GM10266 (cell line): ENCODE results near the gene C11orf58.

Experiments
- DNase-seq: peaks from one replicate; pipeline ENCODE4 v3.0.0; 2012; ENCODE audit errors: extremely low spot score
- TF ChIP-seq, protein P1 (sequence below): IDR thresholded peaks from 2 replicates; pipeline ENCODE4 v1.5.1; 2012; ENCODE audit warnings: mild to moderate bottlenecking, low read depth; ENCODE audit not compliant: control insufficient read depth, insufficient read depth; ENCODE audit errors: missing control alignments

C11orf58 gene

DNA sequence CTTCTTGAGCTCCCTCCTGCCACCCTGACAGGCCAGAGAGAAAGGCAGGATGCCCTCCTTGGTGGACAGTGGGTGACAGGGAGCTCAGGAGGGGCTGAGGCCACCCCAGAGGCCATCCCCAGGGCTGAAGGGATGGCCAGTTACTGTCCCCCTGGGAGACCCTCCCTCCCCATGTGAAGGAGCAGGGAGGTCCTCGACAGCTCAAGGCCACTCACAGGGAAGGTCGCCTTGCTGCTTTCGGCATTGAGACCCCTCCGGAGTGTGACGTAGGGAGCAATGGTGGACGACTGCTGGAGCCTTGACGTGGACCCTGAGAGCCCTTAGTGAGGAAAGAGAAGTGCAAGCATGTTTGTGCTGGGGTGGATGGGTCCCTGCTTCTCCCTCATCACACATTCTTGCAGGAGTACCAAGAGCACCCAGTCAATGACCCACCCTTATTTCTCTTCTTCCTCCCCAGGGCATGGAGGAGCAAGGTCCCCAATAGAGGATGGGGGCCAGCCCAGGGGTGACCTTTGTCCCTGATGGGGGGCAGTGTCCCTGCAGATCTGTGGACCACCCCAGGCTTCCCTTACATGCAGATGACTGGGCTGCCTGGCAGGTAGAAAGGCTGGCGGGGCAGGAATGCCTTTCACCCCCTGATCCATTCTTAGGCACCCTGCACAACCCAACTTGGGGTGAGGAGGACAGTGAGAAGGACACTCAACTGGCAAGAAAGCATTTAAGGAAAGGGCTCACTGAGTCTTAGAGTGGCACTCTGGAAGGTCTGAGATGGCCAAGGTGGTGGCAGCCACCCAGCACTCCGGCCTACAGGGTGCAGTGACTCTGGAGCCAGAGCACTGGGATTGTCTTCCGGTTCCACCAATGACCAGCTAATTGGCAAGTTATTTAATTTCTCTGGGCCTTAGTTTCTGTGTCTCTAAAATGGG, 51.4 kb downstream of the C11orf58 start:
- TF ChIP-seq, protein P1, sequence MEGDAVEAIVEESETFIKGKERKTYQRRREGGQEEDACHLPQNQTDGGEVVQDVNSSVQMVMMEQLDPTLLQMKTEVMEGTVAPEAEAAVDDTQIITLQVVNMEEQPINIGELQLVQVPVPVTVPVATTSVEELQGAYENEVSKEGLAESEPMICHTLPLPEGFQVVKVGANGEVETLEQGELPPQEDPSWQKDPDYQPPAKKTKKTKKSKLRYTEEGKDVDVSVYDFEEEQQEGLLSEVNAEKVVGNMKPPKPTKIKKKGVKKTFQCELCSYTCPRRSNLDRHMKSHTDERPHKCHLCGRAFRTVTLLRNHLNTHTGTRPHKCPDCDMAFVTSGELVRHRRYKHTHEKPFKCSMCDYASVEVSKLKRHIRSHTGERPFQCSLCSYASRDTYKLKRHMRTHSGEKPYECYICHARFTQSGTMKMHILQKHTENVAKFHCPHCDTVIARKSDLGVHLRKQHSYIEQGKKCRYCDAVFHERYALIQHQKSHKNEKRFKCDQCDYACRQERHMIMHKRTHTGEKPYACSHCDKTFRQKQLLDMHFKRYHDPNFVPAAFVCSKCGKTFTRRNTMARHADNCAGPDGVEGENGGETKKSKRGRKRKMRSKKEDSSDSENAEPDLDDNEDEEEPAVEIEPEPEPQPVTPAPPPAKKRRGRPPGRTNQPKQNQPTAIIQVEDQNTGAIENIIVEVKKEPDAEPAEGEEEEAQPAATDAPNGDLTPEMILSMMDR: no peak
- no peak for DNase-seq

DNA sequence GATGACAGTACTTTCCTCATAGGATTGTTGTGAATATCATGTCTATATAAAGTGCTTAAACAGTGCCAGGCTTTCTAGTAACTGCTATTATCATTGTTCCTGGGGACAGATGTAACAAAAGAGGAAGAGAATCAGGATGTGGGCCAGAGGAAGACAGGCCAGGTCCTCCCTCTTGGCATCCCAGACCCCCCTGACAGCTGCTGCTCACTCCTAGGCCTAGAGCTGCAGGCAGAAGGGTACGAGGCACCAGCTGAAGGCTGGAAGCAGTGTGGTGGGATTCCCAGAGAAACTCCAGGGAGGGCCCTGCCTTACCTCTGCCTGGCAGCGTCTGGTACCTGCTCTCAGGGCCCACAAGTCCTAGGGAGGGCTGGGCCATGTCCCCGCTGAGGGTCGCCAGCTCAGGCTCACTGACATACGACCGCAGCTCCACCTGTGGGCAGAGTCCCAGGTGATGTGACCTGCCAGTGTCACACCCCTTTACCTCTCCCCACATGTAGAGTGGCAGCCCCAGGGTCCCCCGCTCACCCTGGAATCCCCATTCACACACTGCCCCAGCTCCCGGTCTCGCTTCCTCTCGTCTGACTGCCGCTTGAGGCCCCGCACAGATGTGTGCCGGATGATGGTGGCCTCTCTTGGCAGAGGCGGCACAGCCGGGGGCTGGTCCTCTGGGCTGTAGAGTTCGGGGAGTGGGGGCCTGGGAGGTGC, 52.2 kb downstream of the C11orf58 start:
- TF ChIP-seq, protein P1: no peak
- no peak for DNase-seq

DNA sequence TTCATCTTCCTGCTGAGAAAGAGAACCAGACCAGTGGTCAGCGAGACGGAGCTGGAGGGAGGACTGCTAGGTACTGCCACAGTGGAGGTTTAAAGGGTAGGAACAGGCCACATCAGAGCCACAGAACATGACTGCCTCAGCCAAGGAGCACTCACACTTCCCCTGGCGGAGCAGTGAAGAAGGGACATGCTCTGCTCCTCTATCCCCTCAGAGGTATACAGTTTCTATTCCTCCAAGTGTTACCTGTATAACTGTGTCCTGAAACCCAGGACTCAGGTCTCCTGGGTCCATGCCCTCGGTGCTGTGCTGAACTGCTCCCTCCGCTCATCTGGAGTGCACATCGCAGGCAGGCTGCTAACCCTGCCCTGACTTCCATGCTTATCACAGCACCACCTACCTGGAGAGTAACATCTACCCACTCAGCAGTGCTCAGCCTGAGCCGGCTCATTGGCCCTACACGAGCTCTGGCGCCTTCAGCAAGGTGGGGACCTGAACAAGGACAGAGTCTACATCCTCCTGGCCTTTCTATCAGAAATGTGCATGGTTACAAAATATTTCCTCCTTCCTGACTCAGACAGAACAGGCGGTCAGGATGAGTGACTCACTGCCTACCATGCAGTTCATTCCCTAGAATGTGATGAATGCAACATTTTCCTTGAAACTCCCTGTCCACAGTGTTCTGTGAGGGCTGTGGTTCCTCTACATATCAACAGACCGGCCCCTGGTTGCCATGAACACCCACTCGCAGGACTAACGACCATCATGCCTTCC, 52.9 kb downstream of the C11orf58 start:
- TF ChIP-seq, protein P1: no peak
- no peak for DNase-seq

DNA sequence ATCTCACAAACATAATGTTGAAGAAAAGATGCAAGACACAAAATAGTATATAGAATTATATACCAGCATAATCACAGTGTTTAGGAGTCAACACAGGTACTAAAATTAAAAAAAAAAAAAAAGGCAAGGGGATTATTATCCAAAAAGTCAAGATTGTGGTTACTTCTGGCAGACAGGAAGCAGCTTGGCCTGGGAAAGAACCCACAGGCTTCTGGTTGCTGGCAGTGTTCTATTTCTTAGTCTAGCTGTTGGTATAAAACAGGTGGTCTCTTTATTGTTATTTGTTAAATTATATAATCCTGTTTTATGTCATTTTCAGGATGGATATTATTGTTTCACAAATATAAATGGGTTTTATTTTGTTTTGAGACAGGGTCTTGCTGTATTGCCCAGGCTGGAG, 54.0 kb downstream of the C11orf58 start:
- TF ChIP-seq, protein P1: no peak
- DNase-seq: no peak

GRCh38 chr11:16793009-16793408, 54.6 kb downstream of the C11orf58 start:
- TF ChIP-seq, protein P1: no peak
- no peak for DNase-seq

DNA sequence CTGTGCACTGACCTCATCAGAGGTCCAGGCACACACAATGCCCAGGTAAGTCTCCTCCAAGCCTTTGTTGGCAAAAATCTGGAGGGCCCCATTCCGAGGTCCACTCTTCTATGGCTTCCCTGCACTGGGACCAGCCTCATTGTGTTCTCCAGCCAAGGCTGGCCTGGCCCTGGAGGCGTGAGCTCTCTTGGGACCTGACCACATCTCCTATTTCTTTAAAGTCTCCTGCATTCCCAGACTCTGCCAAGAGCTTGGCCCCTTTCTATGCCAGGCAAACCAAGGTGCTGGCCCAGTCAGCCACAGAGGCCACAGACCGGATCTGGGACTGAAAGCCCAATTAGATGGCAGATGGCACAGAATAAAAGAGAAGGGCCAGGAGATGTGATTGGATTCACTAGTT, 55.1 kb downstream of the C11orf58 start:
- TF ChIP-seq, protein P1: no peak
- DNase-seq: no peak
